Stimulated activated CD4-positive, alpha-beta T cell treated with anti-CD3 and anti-CD28 coated beads, Interleukin-12 subunit alpha, Interleukin-12 subunit beta, amount 100 ng/mL, for 48 hours (primary cell): ENCODE results near the gene MIEF1.
A peak's percentile ranks its signal among the peaks of the same experiment; 100 is the strongest.

Source experiments
- DNase-seq, 3 donors: peaks; one replicate each; pipeline ENCODE4 v3.0.0-alpha.2; 2020; ENCODE audit warnings: low read depth in 2 of 3, low spot score in 1 of 3

Gene MIEF1

GRCh38 chr22:39502109-39502788, at the start of gene MIEF1:
Gene MIEF1 (plus strand): TSS chr22:39502290. CDS start chr22:39511295, 9,005 bp downstream.
- peak; percentile 90 to 94 (median 92) for DNase-seq

GRCh38 chr22:39452740-39453040, 49.4 kb upstream of the MIEF1 start:
- no peak for DNase-seq

DNA sequence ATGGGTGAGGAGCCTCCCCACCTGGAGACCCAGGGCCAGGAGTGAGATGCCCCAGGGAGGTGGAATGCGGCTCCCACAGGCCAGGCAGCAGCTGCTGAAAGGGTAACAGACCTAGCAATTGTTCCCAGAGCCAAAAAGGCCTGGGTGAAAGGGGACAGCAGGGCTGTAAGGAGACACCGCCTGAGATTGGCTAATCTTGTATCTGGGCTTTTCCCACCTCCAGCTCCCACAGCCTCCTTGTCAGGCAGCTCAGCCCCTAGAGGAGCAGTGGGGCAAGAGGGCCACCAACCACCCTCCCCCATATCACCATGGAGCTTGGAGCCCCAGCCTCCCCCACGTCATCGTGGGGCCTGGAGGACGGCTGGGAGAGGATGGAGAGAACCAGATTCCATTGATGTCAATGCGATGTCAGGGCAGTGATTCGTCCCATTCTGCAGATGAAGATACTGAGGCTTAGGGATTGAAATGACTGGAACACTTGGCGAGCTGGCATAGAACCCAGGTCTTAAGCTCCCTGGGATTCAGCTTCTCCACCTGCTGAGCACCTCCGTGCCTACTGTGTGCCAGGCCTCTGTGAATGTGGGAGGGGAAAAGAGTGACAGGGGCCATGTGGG, 48.2 kb upstream of the MIEF1 start:
- no peak for DNase-seq

GRCh38 chr22:39454385-39454871, 47.7 kb upstream of the MIEF1 start:
- no peak for DNase-seq

GRCh38 chr22:39456522-39457197, 45.4 kb upstream of the MIEF1 start, which contains the start of gene MGAT3:
Gene MGAT3 (plus strand): TSS chr22:39457012. CDS start chr22:39487348, 30,336 bp downstream.
- DNase-seq, result no peak

GRCh38 chr22:39457198-39457555, 44.9 kb upstream of the MIEF1 start:
- no peak for DNase-seq

DNA sequence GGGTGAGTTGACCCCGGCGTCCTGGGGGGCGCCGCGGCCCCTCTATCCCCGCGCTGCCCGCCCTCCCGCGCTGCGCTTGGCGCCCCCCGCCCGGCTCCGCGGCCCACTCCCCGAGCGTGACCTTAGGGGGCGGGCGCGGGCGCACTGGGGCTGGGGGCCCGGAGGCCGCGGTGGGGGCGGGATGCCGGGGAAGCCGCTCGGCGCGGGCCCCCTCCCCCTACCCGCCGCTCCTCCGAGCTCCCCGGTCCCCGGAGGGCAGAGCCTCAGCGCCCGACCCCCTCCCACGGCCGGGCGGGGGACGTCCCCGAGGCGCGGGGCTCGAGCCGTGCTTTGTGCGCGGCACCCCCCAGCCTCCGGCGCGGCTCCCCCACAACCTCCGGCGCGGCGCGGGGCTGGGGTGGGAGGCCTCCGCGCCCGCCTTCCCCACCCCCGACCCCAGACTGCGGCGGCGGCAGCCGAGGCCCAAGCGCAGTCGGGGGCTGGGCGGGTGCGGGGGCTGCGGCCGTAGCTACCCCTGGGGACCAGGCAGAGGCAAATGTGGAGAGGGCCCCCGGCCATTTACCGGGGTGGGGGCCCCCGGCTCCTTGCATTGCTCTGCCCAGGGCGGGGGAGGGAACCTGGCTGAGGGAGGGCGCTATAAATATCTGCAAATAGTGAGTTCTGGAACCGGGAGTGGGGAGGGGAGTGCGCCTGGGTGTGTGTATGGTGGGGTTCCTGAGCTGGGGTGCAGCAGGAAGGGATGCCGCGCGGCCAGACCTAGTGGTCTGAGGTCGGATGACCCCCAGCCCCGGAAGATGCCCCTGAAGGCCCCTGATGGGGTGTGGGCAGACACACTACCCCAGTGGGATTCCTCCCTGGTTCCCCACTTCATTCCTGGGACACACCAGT, 44.3 kb upstream of the MIEF1 start:
- no peak for DNase-seq

GRCh38 chr22:39458444-39459083, 43.5 kb upstream of the MIEF1 start:
- DNase-seq, result no peak

DNA sequence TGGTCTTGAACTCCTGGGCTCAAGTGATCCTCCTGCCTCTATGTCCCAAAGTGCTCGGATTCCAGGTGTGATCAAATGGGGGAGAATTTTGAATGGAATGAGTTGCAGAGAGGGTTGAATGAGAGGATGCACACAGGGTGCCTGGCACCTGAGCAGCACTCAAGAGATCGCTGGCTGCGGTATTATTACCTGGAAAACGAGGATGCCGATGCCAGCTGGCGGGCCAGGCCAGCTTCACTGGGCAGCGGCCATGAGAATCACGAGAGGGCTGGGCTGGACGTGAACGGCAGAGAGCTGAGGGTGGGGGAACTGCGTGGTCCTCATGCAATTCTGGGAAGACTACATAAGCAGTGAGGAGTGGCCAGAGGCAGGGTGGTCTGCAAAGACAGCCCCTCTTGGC, 42.4 kb upstream of the MIEF1 start:
- no peak for DNase-seq

- DNase-seq, result no peak
Observed at GRCh38 chr22:39462443-39463221, 39.5 kb upstream of the MIEF1 start.

DNA sequence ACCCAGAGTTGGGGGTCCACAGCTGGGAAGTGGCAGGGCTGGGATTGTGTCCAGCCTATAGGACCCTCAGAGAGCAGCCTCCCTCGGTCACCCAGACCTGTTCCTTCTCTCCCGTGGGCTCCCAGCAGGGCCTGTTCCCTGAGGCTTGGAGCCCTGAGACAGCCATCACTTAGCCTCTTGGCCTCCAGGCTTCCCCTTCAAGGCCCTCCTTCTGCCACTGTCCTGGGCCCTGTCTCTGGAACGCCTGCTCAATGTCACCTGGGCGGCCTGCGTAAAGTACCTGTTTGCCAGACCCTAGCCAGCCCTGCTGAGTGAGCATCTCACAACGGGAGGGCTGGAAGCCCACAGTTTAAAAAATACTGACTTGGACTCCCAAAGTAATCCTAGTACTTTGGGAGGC, 38.8 kb upstream of the MIEF1 start:
- no peak for DNase-seq

- no peak for DNase-seq
Observed at GRCh38 chr22:39463931-39464390, 38.1 kb upstream of the MIEF1 start.

GRCh38 chr22:39466228-39467006, 35.7 kb upstream of the MIEF1 start:
- no peak for DNase-seq

- no peak for DNase-seq
Observed at GRCh38 chr22:39467390-39467895, 34.6 kb upstream of the MIEF1 start.

- no peak for DNase-seq
Observed at GRCh38 chr22:39468487-39469325, 33.4 kb upstream of the MIEF1 start.

DNA sequence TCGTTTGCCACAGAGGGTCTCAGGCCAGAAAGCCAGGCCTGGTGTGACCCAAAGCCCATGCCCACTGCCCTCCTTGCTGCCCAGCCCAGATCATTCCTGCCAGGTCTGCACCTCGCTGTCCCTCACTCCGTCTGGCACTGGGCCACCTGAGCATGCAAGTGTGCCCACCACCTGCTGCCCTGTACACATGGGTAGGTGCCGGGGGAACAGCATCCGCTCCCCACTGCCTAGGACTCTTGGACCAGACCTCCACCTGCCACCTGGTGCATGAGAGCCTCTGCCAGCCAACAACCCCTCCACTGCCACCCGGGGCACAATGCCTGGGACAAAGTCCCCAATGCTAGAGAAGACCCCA, 32.8 kb upstream of the MIEF1 start:
- DNase-seq, result no peak

DNA sequence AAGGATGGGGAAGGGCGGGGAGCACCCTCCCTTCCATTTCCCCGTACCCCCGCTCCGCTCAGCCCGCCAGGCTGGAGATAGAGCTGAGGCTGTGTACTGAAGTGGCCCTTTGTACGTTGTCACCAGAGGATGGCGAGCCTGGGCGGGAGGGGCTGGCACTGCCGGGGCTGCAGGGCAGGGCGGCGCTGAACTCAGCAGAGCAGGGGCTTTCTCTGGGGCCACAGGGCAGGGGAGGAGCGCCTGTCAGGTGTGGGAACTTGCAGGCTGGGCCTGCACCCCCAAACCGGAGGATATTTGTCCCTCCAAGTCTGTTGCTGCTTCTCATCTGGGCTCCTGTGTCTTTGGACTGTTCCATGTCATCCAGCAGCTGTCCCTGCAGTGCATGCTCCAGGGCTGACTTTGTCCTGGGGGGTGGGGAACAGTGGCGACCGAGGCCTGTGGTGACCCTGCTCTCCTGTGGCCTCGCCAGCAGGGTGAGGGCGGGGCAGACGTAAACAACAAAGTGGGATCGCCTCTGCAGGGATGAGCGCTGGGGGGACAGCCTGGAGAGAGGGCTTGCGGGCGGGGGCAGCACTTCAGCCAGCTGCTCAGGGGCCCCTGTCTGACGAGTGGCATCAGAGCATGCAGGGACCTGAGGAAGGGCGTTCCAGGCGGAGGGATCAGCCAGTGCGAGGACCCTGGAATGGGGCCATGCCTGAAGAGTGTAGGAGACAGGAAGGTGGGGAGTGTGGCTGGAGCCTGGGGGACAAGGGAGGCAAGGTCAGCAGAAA, 32.2 kb upstream of the MIEF1 start:
- no peak for DNase-seq
